GM21619 (cell line): ENCODE results near the gene IFRD2.
"Not testable (repeated sequence)": the region's sequence is repeated elsewhere in the genome, so short reads cannot be mapped to it uniquely, and the experiment has no call there.

Experiments used
- ATAC-seq: cut with Tn5 transposase; IDR thresholded peaks from one replicate; pipeline ENCODE4 v1.9.1; 2021; ENCODE audit not compliant: unreplicated experiment

IFRD2 gene

GRCh38 chr3:50325113-50325480 is 32.9 kb upstream of the IFRD2 start:
- ATAC-seq: no peak

- ATAC-seq: no peak
Observed at GRCh38 chr3:50324351-50325112, 32.3 kb upstream of the IFRD2 start.

- ATAC-seq: no peak
Observed at GRCh38 chr3:50323614-50324199, 31.5 kb upstream of the IFRD2 start.

DNA sequence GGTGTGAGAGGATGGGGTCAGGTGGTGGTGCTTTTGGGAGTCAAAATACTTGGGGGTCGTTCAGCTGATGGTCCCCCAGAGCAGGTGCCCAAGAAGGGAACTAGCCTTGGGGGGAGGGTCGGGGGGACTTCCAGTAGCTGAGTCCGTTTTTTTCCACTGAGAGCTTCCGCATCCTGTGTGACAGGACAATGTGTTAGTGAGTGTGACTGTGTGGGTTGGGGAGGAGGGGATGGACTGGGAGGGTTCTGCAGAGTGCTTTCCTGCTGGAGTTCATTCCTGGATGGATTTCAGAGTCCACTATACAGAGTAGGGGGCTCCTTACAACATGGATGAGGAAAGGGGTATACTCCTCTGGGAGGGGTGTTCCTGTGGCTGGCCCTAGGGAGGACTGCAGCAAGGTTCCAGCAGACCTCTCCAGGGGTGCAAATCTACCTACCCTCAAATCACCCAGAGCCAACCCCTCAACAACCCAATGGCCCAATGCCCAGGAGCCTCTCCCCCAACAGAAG is 30.9 kb upstream of the IFRD2 start:
- ATAC-seq: no peak

- no peak for ATAC-seq
Observed at GRCh38 chr3:50322386-50323091, 30.3 kb upstream of the IFRD2 start, which contains the start of gene HYAL2. Gene HYAL2, minus strand, starts transcription at chr3:50322745. Its CDS starts 2,256 bp downstream, at chr3:50320489.

GRCh38 chr3:50322115-50322385 is 29.8 kb upstream of the IFRD2 start:
- no peak for ATAC-seq

GRCh38 chr3:50321336-50322114 is 29.3 kb upstream of the IFRD2 start:
- ATAC-seq: peak; percentile 77

GRCh38 chr3:50320853-50321335 is 28.7 kb upstream of the IFRD2 start:
- ATAC-seq: peak; percentile 43

GRCh38 chr3:50319894-50320625 is 27.8 kb upstream of the IFRD2 start:
- ATAC-seq: no peak

DNA sequence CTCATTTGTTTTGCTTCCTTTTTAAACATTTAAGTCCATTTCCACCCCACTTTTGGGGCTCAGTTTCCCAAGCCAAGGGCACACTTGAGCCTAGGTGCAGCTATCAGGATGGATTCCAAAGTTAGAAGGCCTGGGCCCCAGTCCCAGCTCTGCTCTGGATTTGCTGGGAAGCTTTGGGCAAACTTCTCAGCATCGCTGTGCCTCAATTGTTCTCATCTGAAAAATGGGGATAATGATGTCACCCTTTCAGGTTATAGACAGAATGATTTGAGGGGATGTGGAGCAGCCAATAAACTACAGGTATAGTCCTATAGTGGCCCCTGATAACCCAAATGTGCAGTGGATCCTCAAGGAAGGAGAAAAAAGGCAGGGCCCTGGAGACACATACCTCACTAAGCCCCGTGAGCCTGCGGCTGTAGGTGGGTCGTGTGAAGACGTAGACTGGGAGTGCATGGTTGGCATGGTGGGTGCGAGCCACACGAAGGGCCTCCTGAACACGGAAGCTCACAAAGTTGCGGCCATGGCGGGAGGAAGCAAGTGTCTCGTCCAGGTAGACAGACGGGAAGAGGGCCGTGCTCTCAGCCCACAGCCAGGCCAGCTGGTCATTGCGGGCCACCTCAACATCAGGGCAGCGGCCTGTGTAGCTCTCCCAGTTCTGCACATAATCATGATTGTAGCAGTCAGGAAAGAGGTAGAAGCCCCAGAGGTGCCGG is 27.1 kb upstream of the IFRD2 start:
- ATAC-seq: no peak

DNA sequence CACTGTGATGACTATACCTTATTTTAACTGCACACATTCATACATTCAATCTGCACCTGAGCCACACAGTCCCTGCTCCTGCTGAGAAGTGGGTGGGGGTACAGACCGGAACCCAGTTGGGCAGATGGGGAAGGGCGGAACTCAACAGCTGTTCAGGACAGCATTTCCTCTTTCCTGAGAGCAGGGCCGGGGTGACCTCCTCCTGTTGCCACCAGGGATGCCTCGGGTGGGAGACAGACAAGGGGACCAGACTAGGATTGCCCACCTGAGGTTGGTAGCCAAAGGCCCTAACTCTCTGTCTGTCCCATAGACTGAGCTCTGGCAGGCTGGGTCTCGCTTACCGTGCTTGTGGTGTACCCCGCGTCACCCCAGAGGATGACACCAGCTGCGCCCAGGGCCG is 26.4 kb upstream of the IFRD2 start:
- ATAC-seq: no peak

- no peak for ATAC-seq
Observed at GRCh38 chr3:50318163-50318562, 25.9 kb upstream of the IFRD2 start.

GRCh38 chr3:50317300-50317699 is 25.1 kb upstream of the IFRD2 start:
- no peak for ATAC-seq

GRCh38 chr3:50316657-50317242 is 24.5 kb upstream of the IFRD2 start:
- no peak for ATAC-seq

- ATAC-seq: no peak
Observed at GRCh38 chr3:50314816-50315215, 22.6 kb upstream of the IFRD2 start.

DNA sequence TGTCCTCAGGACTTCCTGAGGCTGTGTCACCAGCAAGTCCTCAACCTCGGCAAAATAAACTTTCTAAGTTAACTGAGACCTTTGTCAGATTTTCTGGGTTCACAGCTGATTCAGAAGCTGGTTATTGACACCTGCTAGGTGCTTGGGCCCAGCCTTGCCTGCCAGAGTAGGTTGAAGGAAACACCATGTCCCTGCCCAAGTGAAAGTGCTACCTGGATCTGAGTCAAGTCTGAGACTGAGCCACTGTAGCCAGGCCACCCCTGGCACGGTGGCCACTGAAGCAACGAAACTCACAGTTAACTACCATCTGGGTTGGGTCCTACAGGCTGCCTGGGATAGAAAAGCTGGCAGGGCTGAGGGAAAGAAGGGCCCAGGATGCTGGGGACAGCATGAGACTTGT is 22.1 kb upstream of the IFRD2 start:
- ATAC-seq: no peak

GRCh38 chr3:50312041-50312440 is 19.8 kb upstream of the IFRD2 start:
- ATAC-seq: not testable (repeated sequence)

GRCh38 chr3:50304601-50305000 is 12.4 kb upstream of the IFRD2 start:
- no peak for ATAC-seq

DNA sequence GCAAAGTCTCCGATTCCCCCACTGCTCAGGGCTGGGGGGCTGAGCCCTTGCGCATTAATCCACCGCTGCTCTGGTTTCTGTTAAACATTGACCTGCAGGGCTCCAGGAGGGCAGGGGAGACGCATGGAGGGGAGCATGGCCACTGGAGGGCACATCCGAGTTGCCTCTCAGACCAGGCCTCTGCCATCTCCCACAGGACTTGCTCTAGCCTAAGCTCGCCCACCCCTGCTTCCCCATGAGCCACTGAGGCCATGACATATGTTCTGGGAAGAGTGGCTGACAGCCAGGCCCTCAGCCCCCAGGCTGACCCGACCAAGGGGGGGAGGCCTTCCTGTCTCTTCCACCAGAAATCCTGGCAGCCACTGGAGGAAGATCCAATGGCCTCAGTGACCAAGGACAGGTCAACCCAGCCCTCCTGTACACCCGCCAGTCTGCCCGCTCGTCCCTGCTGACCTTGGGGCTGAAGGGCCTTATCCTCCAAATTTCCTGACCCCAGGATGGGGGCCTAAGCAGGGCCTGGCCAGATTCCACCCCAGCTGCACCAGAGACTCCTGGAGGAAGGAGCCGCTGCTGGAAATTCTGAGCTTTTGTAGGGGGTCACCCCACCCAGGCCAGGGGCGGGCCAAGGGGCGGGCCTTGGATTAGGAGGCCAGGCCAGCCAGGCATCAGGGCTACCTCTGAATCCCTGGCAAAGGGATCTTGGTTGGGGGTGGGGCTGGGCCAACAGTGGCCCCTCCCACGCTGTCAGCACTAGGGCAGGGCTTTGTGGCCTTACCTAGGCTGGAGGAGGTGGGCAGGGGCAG is 11.0 kb upstream of the IFRD2 start, which contains the start of gene HYAL1:
Gene HYAL1 (minus strand): TSS at position 562 of the 803 bp plus-strand sequence. CDS start 618 bp downstream, outside the sequence.
- ATAC-seq: no peak
